Measurements from ENCODE around the gene DUSP11. TPM values are rescaled to one million over a fixed set of nuclear protein-coding genes. Genes with fewer than 3 reads are reported as not detected.

Gene DUSP11
- 10 to 100 TPM; 29.6 to 30.7 TPM for total RNA-seq

- H3K36me3 Mint-ChIP-seq (ENCODE audit: low read depth) = peaks cover 29% of the 10 kb centered on the region
- peaks cover 26% of the 10 kb centered on the region for H3K4me1 Mint-ChIP-seq
- no peaks in the 10 kb centered on the region for H3K9me3 Mint-ChIP-seq
- H3K27me3 Mint-ChIP-seq = no peaks in the 10 kb centered on the region
- peak; percentile 97 for DNase-seq
- H3K27ac Mint-ChIP-seq = peak within 1 kb of the TSS; percentile 92
- H3K4me3 Mint-ChIP-seq = peak within 1 kb of the TSS; percentile 94
- CTCF ChIA-PET = interaction anchor here (0.9 to 1.1 kb wide), 3 partner anchors 15 to 399 kb away, joined by 4 to 5 read pairs (median 4); partner anchors contain the start of gene MOB1A
- POLR2A ChIA-PET = interaction anchor here (0.7 to 1.1 kb wide), 2 partner anchors 43 to 49 kb away, joined by 3 to 9 read pairs; partner anchors contain the start of genes STAMBP and TPRKB
These were observed at the start of gene DUSP11 for GRCh38 chr2:73779467-73780236. Gene DUSP11, minus strand, starts transcription at chr2:73780103. Its CDS starts 129 bp downstream, at chr2:73779974.

DNA sequence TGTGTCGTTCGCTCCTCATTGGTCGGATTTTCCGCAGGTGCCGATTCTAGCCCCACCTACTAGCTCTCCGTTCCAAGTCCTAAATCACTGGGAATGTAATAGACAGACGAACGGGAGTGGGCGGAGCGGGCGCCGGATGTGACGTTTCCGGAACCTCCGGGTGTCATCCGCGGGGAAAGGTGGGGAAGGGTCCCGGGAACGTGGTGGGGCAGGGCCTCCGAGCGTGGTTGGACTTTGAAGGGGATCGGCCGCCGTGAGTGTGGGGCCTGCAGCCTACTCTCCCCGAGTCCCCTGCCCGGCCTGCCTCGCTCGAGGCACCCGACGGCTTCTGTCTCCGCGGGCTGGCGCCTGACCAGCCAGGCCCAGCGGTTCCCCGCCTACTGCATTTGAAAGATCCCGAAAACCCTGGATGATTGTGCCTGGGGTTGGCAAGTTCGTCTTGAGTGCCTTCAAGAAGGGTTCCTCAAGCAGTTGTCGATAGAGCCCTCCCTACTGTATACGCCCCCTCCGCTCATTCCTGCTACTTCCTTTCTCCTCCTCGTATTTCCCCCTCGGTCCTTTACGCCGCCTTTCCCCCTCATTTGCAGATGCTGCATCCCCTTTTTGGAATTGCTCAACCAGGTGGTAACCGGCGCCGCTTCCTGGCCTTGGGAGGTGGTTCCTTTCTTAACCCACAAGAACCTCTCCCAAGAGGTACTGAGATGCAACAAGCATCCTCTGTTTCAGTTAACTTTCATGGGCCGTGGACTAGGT lies 49.1 kb upstream of the DUSP11 start, which contains the start of gene STAMBP:
Gene STAMBP, plus strand, starts transcription at position 144 of the 753 bp plus-strand sequence. CDS start 1,896 bp downstream, outside the sequence.
- ChIA-PET CTCF (interaction anchor here (0.6 to 7.6 kb wide), 22 partner anchors 48 to 1223 kb away, joined by 3 to 127 read pairs (median 4); partner anchors contain the start of genes BOLA3, INO80B, MOB1A and TPRKB), POLR2A (interaction anchor here (0.6 to 1.5 kb wide), 15 partner anchors 49 to 644 kb away, joined by 3 to 11 read pairs (median 4); partner anchors contain the start of genes BOLA3, DUSP11, MOB1A and MTHFD2)
- Mint-ChIP-seq H3K27me3 (no peaks in the 10 kb centered on the region), H3K9me3 (peaks cover 6% of the 10 kb centered on the region), H3K4me1 (peaks cover 43% of the 10 kb centered on the region), H3K4me3 (peak within 1 kb of the TSS; percentile 95), H3K36me3 (ENCODE audit: low read depth) (peaks cover 36% of the 10 kb centered on the region), H3K27ac (peak within 1 kb of the TSS; percentile 93)
- DNase-seq = peak; percentile 93

DNA sequence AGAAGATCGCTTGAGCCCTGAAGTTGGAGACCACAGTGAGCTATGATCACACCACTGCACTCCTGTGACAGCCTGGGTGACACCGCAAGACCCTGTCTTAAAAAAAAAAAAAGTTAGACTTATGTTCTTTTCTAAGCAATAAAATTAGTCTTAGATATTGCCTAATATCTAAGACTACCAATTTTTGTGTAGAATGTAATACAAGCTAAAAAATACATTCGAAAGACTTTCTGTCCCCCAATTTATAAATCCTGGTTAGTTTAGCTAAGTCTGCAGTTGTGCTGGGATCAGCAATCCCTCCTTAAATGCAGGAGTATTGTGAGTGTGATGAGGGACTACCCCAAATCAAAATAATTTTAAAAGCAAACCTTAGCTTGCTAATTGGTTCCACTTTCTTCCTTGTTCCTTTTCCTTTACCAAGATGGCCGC lies 48.5 kb upstream of the DUSP11 start:
- ChIA-PET CTCF (interaction anchor here (0.6 to 7.6 kb wide), 23 partner anchors 47 to 1222 kb away, joined by 3 to 127 read pairs (median 4); partner anchors contain the start of genes BOLA3, INO80B, MOB1A and TPRKB), POLR2A (interaction anchor here (0.6 to 1.5 kb wide), 15 partner anchors 49 to 645 kb away, joined by 3 to 11 read pairs (median 4); partner anchors contain the start of genes BOLA3, DUSP11, MOB1A and MTHFD2)
- DNase-seq = no peak
- peaks cover 31% of the 10 kb centered on the region for H3K36me3 Mint-ChIP-seq (ENCODE audit: low read depth)
- no peaks in the 10 kb centered on the region for H3K27me3 Mint-ChIP-seq
- H3K9me3 Mint-ChIP-seq = peaks cover 6% of the 10 kb centered on the region
- peak overlapping the region; percentile 95 for H3K4me3 Mint-ChIP-seq
- H3K27ac Mint-ChIP-seq = peak overlapping the region; percentile 93
- H3K4me1 Mint-ChIP-seq = peaks cover 43% of the 10 kb centered on the region

GRCh38 chr2:73827660-73828388 lies 47.9 kb upstream of the DUSP11 start:
- no peaks in the 10 kb centered on the region for H3K27me3 Mint-ChIP-seq
- H3K27ac Mint-ChIP-seq = peak overlapping the region; percentile 2
- peaks cover 28% of the 10 kb centered on the region for H3K36me3 Mint-ChIP-seq (ENCODE audit: low read depth)
- no peak for DNase-seq
- POLR2A ChIA-PET = interaction anchor here (0.6 to 1.5 kb wide), 19 partner anchors 48 to 645 kb away, joined by 3 to 11 read pairs (median 4); partner anchors contain the start of genes BOLA3, DUSP11, MOB1A and MTHFD2
- CTCF ChIA-PET = interaction anchor here (0.6 to 7.6 kb wide), 35 partner anchors 11 to 704 kb away, joined by 3 to 127 read pairs (median 3); partner anchors contain the start of genes BOLA3, INO80B, MOB1A and TPRKB
- H3K4me1 Mint-ChIP-seq = peaks cover 43% of the 10 kb centered on the region
- peak overlapping the region; percentile 95 for H3K4me3 Mint-ChIP-seq
- peaks cover 5% of the 10 kb centered on the region for H3K9me3 Mint-ChIP-seq

DNA sequence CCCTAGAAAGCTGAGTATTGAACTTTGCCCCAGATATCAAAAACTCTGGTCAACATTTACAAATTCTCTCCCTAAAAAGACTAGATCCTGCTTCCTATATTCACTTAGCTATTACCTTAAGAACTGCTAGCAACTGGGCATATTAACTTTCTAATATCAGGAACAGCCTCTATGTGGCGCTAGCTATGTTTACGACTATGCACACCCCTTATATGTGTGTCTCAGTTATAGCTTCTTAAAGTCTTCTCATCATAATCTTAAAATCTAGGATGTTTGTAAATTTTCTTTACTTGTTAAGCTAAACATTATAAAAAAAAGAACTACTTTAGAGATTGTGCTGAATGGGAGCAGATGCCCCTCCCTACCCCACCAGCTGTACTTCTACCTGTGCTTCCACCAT lies 47.1 kb upstream of the DUSP11 start:
- H3K4me3 Mint-ChIP-seq = peak overlapping the region; percentile 62
- no peak overlapping the region for H3K27ac Mint-ChIP-seq
- H3K9me3 Mint-ChIP-seq = no peaks in the 10 kb centered on the region
- H3K4me1 Mint-ChIP-seq = peaks cover 39% of the 10 kb centered on the region
- no peak for DNase-seq
- ChIA-PET CTCF (interaction anchor here (0.6 to 7.6 kb wide), 27 partner anchors 12 to 705 kb away, joined by 3 to 127 read pairs (median 3); partner anchors contain the start of genes BOLA3, DUSP11 and MOB1A), POLR2A (interaction anchor here (0.6 to 1.1 kb wide), 5 partner anchors 161 to 372 kb away, joined by 3 to 9 read pairs (median 4); partner anchors contain the start of genes BOLA3 and MTHFD2)
- H3K27me3 Mint-ChIP-seq = no peaks in the 10 kb centered on the region
- H3K36me3 Mint-ChIP-seq (ENCODE audit: low read depth) = peaks cover 20% of the 10 kb centered on the region

- no peak overlapping the region for H3K27ac Mint-ChIP-seq
- POLR2A ChIA-PET = no interaction called here
- H3K27me3 Mint-ChIP-seq = peaks cover 2% of the 10 kb centered on the region
- peaks cover 31% of the 10 kb centered on the region for H3K4me1 Mint-ChIP-seq
- peaks cover 10% of the 10 kb centered on the region for H3K36me3 Mint-ChIP-seq (ENCODE audit: low read depth)
- DNase-seq = no peak
- H3K4me3 Mint-ChIP-seq = no peak overlapping the region
- CTCF ChIA-PET = interaction anchor here (1.5 to 7.6 kb wide), 6 partner anchors 13 to 576 kb away, joined by 4 to 127 read pairs (median 8); partner anchors contain the start of gene BOLA3
- H3K9me3 Mint-ChIP-seq = no peaks in the 10 kb centered on the region
These were observed 45.5 kb upstream of the DUSP11 start for GRCh38 chr2:73825408-73825807.

DNA sequence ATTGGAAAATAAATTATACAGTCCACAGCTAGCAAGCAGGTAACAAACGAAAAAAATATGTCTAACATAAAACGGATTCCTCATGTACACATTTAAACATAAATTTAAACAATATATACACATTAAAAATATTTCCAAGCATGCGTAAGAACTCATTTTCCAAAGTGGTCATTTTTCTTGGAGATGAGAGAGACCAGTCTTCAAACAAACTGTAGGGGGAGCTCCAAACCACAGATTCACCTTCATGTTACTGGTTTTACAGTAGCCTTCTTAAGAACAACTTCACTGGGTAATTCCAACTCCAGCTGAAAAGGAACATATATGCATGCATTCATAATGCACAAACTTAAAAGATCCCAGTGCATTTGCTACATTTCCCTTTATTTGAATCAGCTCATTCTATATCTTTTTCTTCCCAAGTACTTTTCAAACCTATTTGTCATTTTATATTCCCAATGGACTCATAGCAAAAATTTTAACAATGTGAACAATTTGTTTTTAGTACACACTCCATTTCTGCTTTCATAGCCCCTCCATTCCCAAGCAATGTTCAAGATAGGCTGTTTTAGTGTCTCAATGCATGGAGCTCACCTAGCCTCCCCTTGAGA lies 44.1 kb upstream of the DUSP11 start:
- Mint-ChIP-seq H3K4me1 (peaks cover 20% of the 10 kb centered on the region), H3K36me3 (ENCODE audit: low read depth) (peaks cover 3% of the 10 kb centered on the region), H3K4me3 (no peak overlapping the region), H3K9me3 (no peaks in the 10 kb centered on the region), H3K27ac (no peak overlapping the region), H3K27me3 (peaks cover 2% of the 10 kb centered on the region)
- ChIA-PET POLR2A (interaction anchor here (1.1 kb wide), 1 partner anchor 323 kb away, joined by 3 read pairs; the partner anchor contains the start of gene BOLA3), CTCF (interaction anchor here (0.8 to 7.6 kb wide), 34 partner anchors 9 to 707 kb away, joined by 3 to 127 read pairs (median 5); partner anchors contain the start of genes BOLA3, MOB1A and MTHFD2)
- no peak for DNase-seq

DNA sequence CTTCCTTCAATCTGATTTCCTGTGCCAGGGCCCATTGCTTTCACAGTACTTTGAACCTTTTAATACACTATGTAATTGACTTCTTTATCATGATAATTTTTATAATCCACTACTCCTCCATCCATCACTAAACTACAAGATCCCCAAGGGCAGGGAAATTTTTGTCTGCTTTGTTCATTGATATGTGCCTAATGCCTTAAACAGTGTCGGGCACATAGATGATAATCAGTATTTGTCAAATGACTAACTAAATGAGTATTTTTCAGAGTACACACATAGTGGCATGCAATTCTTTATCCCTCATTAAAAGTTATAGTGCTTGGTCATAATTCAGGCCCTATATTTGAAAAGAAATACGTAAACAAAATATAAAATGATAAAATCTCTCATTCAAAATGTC lies 43.5 kb upstream of the DUSP11 start:
- DNase-seq = no peak
- Mint-ChIP-seq H3K27me3 (peaks cover 2% of the 10 kb centered on the region), H3K4me3 (no peak overlapping the region), H3K4me1 (peaks cover 17% of the 10 kb centered on the region), H3K9me3 (no peaks in the 10 kb centered on the region), H3K27ac (no peak overlapping the region), H3K36me3 (ENCODE audit: low read depth) (no peaks in the 10 kb centered on the region)
- ChIA-PET POLR2A (interaction anchor here (1.1 kb wide), 1 partner anchor 324 kb away, joined by 3 read pairs; the partner anchor contains the start of gene BOLA3), CTCF (interaction anchor here (1.0 to 7.6 kb wide), 31 partner anchors 8 to 708 kb away, joined by 3 to 127 read pairs (median 5); partner anchors contain the start of genes BOLA3, MOB1A and MTHFD2)

DNA sequence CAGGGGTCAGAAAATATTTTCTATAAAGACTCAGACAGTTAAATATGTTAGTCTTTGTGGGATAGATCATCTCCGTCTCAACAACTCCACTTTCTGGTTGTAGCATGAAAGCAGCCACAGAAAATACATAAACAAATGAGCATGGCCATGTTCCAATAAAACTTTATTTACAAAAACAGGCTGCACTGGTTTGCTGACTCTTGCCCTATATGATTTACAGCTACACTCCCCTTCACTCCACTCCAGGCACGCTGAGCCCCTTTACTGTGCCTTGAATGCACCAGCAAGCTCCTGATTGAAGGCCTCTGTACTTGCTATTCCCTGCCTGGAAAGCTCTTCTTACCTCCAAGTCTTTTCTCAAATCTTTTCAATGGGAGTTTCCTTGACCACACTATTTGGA lies 43.1 kb upstream of the DUSP11 start:
- Mint-ChIP-seq H3K27ac (no peak overlapping the region), H3K4me3 (no peak overlapping the region), H3K36me3 (ENCODE audit: low read depth) (no peaks in the 10 kb centered on the region), H3K9me3 (no peaks in the 10 kb centered on the region), H3K4me1 (peaks cover 14% of the 10 kb centered on the region), H3K27me3 (peaks cover 2% of the 10 kb centered on the region)
- ChIA-PET CTCF (interaction anchor here (1.0 to 7.6 kb wide), 14 partner anchors 10 to 512 kb away, joined by 3 to 127 read pairs (median 5); partner anchors contain the start of genes BOLA3 and MOB1A), POLR2A (no interaction called here)
- DNase-seq = no peak

- ChIA-PET POLR2A (no interaction called here), CTCF (interaction anchor here (0.8 to 7.6 kb wide), 11 partner anchors 16 to 569 kb away, joined by 3 to 127 read pairs (median 4); partner anchors contain the start of genes BOLA3 and MOB1A)
- Mint-ChIP-seq H3K4me1 (peaks cover 8% of the 10 kb centered on the region), H3K36me3 (ENCODE audit: low read depth) (no peaks in the 10 kb centered on the region), H3K27ac (no peak overlapping the region), H3K4me3 (no peak overlapping the region), H3K27me3 (peaks cover 2% of the 10 kb centered on the region), H3K9me3 (no peaks in the 10 kb centered on the region)
- DNase-seq = no peak
These were observed 42.4 kb upstream of the DUSP11 start for GRCh38 chr2:73822276-73822675.

GRCh38 chr2:73821669-73822068 lies 41.8 kb upstream of the DUSP11 start:
- Mint-ChIP-seq H3K4me3 (no peak overlapping the region), H3K27me3 (peaks cover 2% of the 10 kb centered on the region), H3K36me3 (ENCODE audit: low read depth) (no peaks in the 10 kb centered on the region), H3K4me1 (peaks cover 7% of the 10 kb centered on the region), H3K9me3 (no peaks in the 10 kb centered on the region), H3K27ac (no peak overlapping the region)
- ChIA-PET POLR2A (no interaction called here), CTCF (interaction anchor here (0.5 to 7.6 kb wide), 9 partner anchors 17 to 570 kb away, joined by 3 to 127 read pairs (median 3); partner anchors contain the start of genes BOLA3 and MOB1A)
- no peak for DNase-seq
